ENCODE measurements around the gene GALNT9.

DNA sequence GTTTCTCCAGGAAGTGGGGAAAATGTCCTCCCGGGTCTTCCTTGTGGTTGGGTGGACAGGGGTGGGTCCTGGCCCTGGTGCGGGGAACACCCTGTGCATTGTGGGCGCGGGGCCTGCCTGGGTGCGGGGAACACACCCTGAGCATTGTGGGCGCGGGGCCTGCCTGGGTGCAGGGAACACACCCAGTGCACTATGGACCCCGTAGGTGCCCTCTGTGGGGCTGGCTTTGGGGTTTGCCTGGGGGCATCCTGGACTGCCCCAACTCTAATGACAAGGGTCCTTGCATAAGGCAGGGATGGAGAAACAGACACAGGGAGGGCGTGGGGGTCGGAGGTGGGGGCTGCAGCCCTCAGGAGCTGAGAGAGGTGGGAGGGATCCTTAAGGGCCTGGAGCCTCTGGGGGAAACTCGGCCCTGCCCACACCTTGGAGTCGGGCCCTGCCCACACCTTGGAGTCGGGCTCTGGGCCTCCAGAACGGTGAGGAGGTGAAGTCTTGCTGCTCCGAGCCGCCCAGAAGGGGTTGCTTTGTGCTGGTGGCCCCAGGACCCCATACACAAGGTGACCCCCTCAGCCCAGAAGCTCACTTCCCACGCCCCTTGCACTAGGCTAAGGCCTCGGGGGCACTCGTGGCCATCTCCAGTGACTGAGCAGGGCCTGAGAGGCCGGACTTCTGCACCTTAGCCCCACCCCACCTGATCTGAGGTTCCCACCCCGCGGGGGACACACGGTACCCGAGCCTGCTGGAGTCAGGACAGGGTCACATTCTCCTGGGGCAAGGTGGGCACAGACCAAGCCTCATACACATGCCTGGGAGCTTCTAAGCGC is 69.3 kb downstream of the GALNT9 start:
- TF ChIP-seq, protein P1, sequence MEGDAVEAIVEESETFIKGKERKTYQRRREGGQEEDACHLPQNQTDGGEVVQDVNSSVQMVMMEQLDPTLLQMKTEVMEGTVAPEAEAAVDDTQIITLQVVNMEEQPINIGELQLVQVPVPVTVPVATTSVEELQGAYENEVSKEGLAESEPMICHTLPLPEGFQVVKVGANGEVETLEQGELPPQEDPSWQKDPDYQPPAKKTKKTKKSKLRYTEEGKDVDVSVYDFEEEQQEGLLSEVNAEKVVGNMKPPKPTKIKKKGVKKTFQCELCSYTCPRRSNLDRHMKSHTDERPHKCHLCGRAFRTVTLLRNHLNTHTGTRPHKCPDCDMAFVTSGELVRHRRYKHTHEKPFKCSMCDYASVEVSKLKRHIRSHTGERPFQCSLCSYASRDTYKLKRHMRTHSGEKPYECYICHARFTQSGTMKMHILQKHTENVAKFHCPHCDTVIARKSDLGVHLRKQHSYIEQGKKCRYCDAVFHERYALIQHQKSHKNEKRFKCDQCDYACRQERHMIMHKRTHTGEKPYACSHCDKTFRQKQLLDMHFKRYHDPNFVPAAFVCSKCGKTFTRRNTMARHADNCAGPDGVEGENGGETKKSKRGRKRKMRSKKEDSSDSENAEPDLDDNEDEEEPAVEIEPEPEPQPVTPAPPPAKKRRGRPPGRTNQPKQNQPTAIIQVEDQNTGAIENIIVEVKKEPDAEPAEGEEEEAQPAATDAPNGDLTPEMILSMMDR (IDR thresholded peaks at IDR 0.05): no peak
- TF ChIP-seq EP300 (IDR thresholded peaks at IDR 0.05): no peak
- no peak for TF ChIP-seq POLR2A (IDR thresholded peaks at IDR 0.05)
- no peak for TF ChIP-seq POLR2AphosphoS5 (IDR thresholded peaks at IDR 0.05)
